Measurements from ENCODE around the gene RAPGEF3.

DNA sequence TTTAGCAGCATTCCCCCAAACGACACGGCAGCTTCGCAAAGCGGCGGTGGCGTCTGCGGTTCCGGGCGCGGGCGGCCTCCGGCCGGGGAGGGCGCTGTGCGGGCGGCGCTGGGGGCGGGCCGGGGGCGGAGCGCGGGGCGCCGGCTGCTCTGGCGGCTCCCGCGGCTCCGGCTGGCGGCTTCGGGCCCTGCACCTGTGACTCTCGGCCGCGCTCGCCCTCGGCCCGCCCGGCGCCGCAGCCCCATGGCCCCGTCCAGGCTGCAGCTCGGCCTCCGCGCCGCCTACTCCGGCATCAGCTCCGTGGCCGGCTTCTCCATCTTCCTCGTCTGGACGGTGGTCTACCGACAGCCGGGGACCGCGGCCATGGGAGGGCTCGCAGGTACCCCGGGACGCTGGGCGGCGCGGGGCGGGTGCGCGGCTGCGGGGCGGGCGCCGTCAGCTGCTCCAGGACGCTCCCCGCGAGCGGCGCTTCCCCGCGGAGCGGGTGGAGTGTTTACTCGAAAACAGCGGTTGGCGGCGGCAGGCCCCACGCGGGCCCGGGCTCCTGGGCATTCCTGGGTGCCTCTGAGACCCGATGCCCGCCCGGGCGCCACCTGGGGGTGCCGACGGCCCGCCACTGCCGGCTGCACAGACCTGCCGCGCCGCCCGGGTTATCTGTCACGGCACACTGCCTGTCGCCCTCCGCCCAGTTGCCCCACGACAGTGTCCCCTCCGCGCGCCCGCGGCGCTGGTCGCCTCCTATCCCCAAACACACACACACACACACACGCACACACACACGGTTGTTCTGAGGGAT, 14.6 kb upstream of the RAPGEF3 start, which contains the start of gene SLC48A1:
- TF ChIP-seq EZH2 (IDR thresholded peaks at IDR 0.05; ENCODE audit: borderline replicate concordance) (no peak), EZH2phosphoT487 (IDR thresholded peaks at IDR 0.05; ENCODE audit: low read depth, severe bottlenecking, unreplicated experiment) (no peak)
- TF ChIP-seq, protein P1, sequence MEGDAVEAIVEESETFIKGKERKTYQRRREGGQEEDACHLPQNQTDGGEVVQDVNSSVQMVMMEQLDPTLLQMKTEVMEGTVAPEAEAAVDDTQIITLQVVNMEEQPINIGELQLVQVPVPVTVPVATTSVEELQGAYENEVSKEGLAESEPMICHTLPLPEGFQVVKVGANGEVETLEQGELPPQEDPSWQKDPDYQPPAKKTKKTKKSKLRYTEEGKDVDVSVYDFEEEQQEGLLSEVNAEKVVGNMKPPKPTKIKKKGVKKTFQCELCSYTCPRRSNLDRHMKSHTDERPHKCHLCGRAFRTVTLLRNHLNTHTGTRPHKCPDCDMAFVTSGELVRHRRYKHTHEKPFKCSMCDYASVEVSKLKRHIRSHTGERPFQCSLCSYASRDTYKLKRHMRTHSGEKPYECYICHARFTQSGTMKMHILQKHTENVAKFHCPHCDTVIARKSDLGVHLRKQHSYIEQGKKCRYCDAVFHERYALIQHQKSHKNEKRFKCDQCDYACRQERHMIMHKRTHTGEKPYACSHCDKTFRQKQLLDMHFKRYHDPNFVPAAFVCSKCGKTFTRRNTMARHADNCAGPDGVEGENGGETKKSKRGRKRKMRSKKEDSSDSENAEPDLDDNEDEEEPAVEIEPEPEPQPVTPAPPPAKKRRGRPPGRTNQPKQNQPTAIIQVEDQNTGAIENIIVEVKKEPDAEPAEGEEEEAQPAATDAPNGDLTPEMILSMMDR (IDR thresholded peaks at IDR 0.05; ENCODE audit: poor library complexity): peak; percentile 33
